ENCODE measurements around the gene AGBL5.

The AGBL5 gene

DNA sequence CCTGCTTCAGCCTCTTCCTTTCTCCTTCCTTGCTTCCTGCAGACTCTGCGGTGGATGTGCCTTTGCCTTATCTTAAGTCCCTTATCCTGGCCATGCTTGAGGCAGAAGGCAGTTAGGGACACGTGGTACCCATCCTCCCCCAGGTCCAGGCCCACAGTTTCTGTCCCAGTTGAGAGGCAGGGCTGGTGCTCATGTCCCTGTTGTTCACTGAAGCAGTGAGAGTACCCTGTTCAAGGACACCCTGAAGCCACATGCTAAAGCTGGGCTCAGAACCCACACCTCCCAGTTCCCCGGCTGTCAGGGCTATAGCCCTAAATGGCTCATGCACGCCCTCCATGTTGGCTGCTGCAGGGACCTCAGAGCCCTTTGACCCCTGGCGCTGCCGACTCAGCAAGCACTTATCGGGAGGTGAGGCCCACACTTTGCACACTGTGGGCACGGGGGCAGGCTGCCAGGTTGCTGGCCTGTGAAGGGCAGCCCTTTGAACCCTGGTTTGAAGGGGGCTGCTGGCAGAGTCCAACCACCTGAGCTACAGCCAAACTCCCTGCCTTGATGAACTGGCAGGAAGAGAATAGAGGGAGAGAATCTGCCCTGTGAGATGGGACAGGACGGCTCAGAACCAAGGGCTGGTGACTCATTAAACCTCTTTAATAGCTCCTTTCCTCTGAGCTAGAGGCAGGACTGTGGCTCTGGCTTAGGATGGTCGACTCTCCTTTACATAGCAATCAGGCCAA lies 41.4 kb downstream of the AGBL5 start:
- no peaks in the 10 kb centered on the region for H3K27me3 ChIP-seq (ENCODE audit: control insufficient read depth, insufficient read depth, low read length)
- no peak overlapping the region for H3K4me3 ChIP-seq (ENCODE audit: low read length)
- H3K4me1 ChIP-seq (ENCODE audit: control insufficient read depth, insufficient read depth, low read length) = no peaks in the 10 kb centered on the region
- H3K36me3 ChIP-seq (ENCODE audit: control insufficient read depth, insufficient read depth, low read length) = no peaks in the 10 kb centered on the region
- no peaks in the 10 kb centered on the region for H3K9me3 ChIP-seq (ENCODE audit: control insufficient read depth, insufficient read depth, low read length)
- no peak for DNase-seq (ENCODE audit: low read depth, low spot score)
- H3K27ac ChIP-seq (ENCODE audit: low read length) = no peak overlapping the region
- WGBS (ENCODE audit: insufficient coverage, insufficient read length) = no CpG with 5 or more reads among the region's 10 CpGs

- WGBS (ENCODE audit: insufficient coverage, insufficient read length) = no CpG with 5 or more reads among the region's 6 CpGs
- no peaks in the 10 kb centered on the region for H3K9me3 ChIP-seq (ENCODE audit: control insufficient read depth, insufficient read depth, low read length)
- no peaks in the 10 kb centered on the region for H3K4me1 ChIP-seq (ENCODE audit: control insufficient read depth, insufficient read depth, low read length)
- no peaks in the 10 kb centered on the region for H3K27me3 ChIP-seq (ENCODE audit: control insufficient read depth, insufficient read depth, low read length)
- no peaks in the 10 kb centered on the region for H3K36me3 ChIP-seq (ENCODE audit: control insufficient read depth, insufficient read depth, low read length)
- no peak overlapping the region for H3K27ac ChIP-seq (ENCODE audit: low read length)
- DNase-seq (ENCODE audit: low read depth, low spot score) = no peak
- no peak overlapping the region for H3K4me3 ChIP-seq (ENCODE audit: low read length)
Measured at GRCh38 chr2:27093430-27094352, 42.2 kb downstream of the AGBL5 start.

- Histone ChIP-seq H3K27ac (ENCODE audit: low read length) (no peak overlapping the region), H3K27me3 (ENCODE audit: control insufficient read depth, insufficient read depth, low read length) (no peaks in the 10 kb centered on the region), H3K4me3 (ENCODE audit: low read length) (no peak overlapping the region), H3K9me3 (ENCODE audit: control insufficient read depth, insufficient read depth, low read length) (no peaks in the 10 kb centered on the region), H3K36me3 (ENCODE audit: control insufficient read depth, insufficient read depth, low read length) (no peaks in the 10 kb centered on the region), H3K4me1 (ENCODE audit: control insufficient read depth, insufficient read depth, low read length) (no peaks in the 10 kb centered on the region)
- no peak for DNase-seq (ENCODE audit: low read depth, low spot score)
- WGBS (ENCODE audit: insufficient coverage, insufficient read length) = no CpG with 5 or more reads among the region's 24 CpGs
Measured at GRCh38 chr2:27094353-27094984, 43.0 kb downstream of the AGBL5 start.

GRCh38 chr2:27095427-27095744 lies 43.9 kb downstream of the AGBL5 start:
- Histone ChIP-seq H3K36me3 (ENCODE audit: control insufficient read depth, insufficient read depth, low read length) (no peaks in the 10 kb centered on the region), H3K4me1 (ENCODE audit: control insufficient read depth, insufficient read depth, low read length) (no peaks in the 10 kb centered on the region), H3K4me3 (ENCODE audit: low read length) (no peak overlapping the region), H3K9me3 (ENCODE audit: control insufficient read depth, insufficient read depth, low read length) (no peaks in the 10 kb centered on the region), H3K27ac (ENCODE audit: low read length) (no peak overlapping the region), H3K27me3 (ENCODE audit: control insufficient read depth, insufficient read depth, low read length) (no peaks in the 10 kb centered on the region)
- no CpG with 5 or more reads among the region's 2 CpGs for WGBS (ENCODE audit: insufficient coverage, insufficient read length)
- no peak for DNase-seq (ENCODE audit: low read depth, low spot score)

DNA sequence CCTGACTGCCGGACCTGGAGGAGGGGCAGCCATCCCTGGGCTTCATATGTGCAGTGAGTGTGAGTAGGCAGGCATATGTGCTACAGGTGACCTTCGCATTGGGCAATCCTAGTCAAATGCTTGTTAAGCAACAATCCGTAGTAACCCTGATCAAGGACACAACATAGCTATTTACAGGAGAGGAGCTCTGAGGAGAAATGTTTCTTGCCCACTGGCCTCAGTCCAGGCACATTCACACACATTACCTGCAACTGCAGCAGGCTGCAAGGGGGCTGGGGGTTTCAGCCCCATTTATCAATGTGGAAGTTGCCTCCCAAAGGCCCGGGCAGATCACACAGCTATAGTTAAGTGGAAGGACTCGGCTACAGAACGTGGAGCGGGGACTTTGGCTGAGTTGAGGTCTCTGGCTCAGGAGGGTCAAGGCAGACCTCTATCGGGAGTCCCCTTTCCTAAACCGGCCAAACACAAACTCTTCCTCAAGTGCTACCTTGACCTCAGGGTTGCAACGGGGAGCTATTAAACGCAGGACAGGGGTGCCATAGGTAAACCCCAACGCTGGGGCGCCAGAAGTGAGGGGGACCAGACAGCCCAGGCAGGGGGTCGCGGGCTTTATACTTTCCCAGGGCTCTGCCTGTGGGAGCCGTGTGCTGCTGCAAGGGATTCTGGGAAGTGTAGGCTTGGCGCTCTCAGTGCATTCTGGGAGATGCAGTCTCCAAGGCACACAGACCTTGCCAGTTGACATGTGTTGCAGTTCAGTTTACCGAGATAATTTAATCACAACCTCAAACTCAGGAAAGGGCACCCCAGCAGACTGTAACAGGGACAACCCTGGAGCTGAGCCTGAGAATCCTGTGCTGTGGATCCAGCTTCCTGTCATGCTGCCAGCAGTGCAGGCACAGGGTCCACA lies 44.5 kb downstream of the AGBL5 start:
- H3K9me3 ChIP-seq (ENCODE audit: control insufficient read depth, insufficient read depth, low read length) = no peaks in the 10 kb centered on the region
- DNase-seq (ENCODE audit: low read depth, low spot score) = no peak
- no peak overlapping the region for H3K4me3 ChIP-seq (ENCODE audit: low read length)
- H3K4me1 ChIP-seq (ENCODE audit: control insufficient read depth, insufficient read depth, low read length) = no peaks in the 10 kb centered on the region
- no CpG with 5 or more reads among the region's 18 CpGs for WGBS (ENCODE audit: insufficient coverage, insufficient read length)
- no peaks in the 10 kb centered on the region for H3K27me3 ChIP-seq (ENCODE audit: control insufficient read depth, insufficient read depth, low read length)
- no peaks in the 10 kb centered on the region for H3K36me3 ChIP-seq (ENCODE audit: control insufficient read depth, insufficient read depth, low read length)
- no peak overlapping the region for H3K27ac ChIP-seq (ENCODE audit: low read length)

DNA sequence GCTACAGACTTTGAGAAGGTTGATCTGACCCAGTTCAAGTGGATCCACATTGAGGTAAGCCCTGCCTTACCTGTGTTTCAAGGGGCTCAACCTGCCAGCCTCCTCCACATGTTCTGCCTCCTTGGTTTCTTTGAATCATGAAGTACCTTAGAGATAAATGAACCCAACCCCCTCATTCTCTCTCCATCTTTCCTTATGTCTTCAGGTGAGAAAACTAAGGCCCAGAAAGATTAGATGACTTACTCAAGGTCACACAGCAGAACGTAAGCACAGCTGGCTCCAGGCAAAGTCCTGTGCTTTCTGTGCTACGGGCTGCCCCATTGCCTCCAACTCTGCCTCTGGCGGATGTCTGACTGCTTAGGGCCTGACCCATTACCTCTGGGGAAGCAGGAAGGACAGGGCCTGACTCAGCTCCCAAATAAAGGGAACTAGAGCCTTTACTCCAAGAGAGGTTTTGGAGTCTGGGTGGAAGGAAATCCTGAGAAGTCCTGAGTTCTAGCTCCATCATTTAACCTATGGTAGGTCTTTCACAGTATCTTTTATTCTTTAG lies 45.4 kb downstream of the AGBL5 start:
- Histone ChIP-seq H3K4me1 (ENCODE audit: control insufficient read depth, insufficient read depth, low read length) (no peaks in the 10 kb centered on the region), H3K36me3 (ENCODE audit: control insufficient read depth, insufficient read depth, low read length) (no peaks in the 10 kb centered on the region), H3K27ac (ENCODE audit: low read length) (no peak overlapping the region), H3K9me3 (ENCODE audit: control insufficient read depth, insufficient read depth, low read length) (no peaks in the 10 kb centered on the region), H3K4me3 (ENCODE audit: low read length) (no peak overlapping the region), H3K27me3 (ENCODE audit: control insufficient read depth, insufficient read depth, low read length) (no peaks in the 10 kb centered on the region)
- no peak for DNase-seq (ENCODE audit: low read depth, low spot score)
- WGBS (ENCODE audit: insufficient coverage, insufficient read length) = no CpG with 5 or more reads among the region's 3 CpGs

DNA sequence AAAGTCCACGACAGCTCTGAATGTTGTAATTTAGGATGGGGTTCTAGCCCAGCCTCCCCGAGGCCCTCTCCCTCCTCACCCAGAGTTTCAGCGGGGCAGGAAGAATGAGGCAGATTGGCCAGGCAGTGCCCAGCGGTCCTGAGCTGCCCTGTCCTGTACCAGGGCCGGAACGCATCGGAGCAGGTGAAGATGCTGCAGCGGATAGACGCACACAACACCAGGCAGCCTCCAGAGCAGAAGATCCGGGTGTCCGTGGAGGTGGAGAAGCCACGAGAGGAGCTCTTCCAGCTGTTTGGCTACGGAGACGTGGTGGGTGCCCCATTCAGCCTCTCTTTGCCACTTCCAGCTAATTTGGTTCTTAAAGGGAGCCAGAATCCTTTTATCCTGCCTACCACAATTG lies 45.9 kb downstream of the AGBL5 start:
- no CpG with 5 or more reads among the region's 14 CpGs for WGBS (ENCODE audit: insufficient coverage, insufficient read length)
- no peak overlapping the region for H3K4me3 ChIP-seq (ENCODE audit: low read length)
- H3K36me3 ChIP-seq (ENCODE audit: control insufficient read depth, insufficient read depth, low read length) = no peaks in the 10 kb centered on the region
- no peaks in the 10 kb centered on the region for H3K9me3 ChIP-seq (ENCODE audit: control insufficient read depth, insufficient read depth, low read length)
- no peak for DNase-seq (ENCODE audit: low read depth, low spot score)
- H3K27me3 ChIP-seq (ENCODE audit: control insufficient read depth, insufficient read depth, low read length) = no peaks in the 10 kb centered on the region
- no peaks in the 10 kb centered on the region for H3K4me1 ChIP-seq (ENCODE audit: control insufficient read depth, insufficient read depth, low read length)
- no peak overlapping the region for H3K27ac ChIP-seq (ENCODE audit: low read length)

GRCh38 chr2:27099334-27099955 lies 48.0 kb downstream of the AGBL5 start:
- no peak overlapping the region for H3K27ac ChIP-seq (ENCODE audit: low read length)
- H3K36me3 ChIP-seq (ENCODE audit: control insufficient read depth, insufficient read depth, low read length) = no peaks in the 10 kb centered on the region
- H3K9me3 ChIP-seq (ENCODE audit: control insufficient read depth, insufficient read depth, low read length) = no peaks in the 10 kb centered on the region
- DNase-seq (ENCODE audit: low read depth, low spot score) = no peak
- H3K4me3 ChIP-seq (ENCODE audit: low read length) = no peak overlapping the region
- no peaks in the 10 kb centered on the region for H3K4me1 ChIP-seq (ENCODE audit: control insufficient read depth, insufficient read depth, low read length)
- no peaks in the 10 kb centered on the region for H3K27me3 ChIP-seq (ENCODE audit: control insufficient read depth, insufficient read depth, low read length)
- WGBS (ENCODE audit: insufficient coverage, insufficient read length) = no CpG with 5 or more reads among the region's 19 CpGs

GRCh38 chr2:27100036-27100435 lies 48.6 kb downstream of the AGBL5 start:
- H3K4me1 ChIP-seq (ENCODE audit: control insufficient read depth, insufficient read depth, low read length) = no peaks in the 10 kb centered on the region
- no CpG with 5 or more reads among the region's 10 CpGs for WGBS (ENCODE audit: insufficient coverage, insufficient read length)

More at GRCh38 chr2:27100036-27100435, 48.6 kb downstream of the AGBL5 start:
- Histone ChIP-seq H3K27me3 (ENCODE audit: control insufficient read depth, insufficient read depth, low read length) (no peaks in the 10 kb centered on the region), H3K36me3 (ENCODE audit: control insufficient read depth, insufficient read depth, low read length) (no peaks in the 10 kb centered on the region), H3K4me3 (ENCODE audit: low read length) (no peak overlapping the region), H3K27ac (ENCODE audit: low read length) (no peak overlapping the region), H3K9me3 (ENCODE audit: control insufficient read depth, insufficient read depth, low read length) (no peaks in the 10 kb centered on the region)
- no peak for DNase-seq (ENCODE audit: low read depth, low spot score)

Data from iPS DF 6.9 (cell line).